ENCODE results near the gene TMEM221. TPM values are rescaled to one million over a fixed set of nuclear protein-coding genes. Genes with fewer than 3 reads are reported as not detected.

The TMEM221 gene
- total RNA-seq, 1 experiment from 2014 or later: 3.4 TPM

DNA sequence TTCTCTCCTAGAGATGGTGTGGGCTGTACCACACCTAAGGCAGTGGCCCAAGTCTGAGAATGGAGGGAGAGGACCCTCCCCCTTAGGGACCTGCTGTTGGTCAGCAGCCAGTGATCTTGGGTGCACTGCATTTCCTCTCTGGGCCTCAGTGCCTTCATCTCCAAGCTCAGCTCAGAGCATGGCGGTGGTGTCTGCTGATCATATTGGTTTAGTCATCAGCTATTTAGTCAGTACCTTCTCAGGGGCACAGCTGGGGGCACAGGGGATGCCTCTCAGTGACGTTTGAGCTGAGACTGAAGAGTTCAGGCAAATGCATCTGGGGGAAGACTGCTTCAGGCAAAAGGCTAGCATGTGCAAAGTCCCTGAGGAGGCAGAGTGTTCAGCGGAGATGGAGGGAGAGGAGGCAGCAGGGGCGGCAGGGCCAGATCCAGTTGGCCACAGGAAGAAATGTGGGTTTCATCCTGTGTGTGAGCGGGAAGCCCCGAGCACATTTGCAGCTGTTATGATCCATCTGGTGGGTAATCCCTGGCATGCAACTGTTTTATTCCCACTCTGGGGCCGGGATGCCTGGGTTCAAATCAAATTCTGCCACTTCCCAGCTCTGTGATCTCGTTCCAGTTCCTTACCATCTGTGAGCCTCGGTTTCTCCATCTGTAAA, 47.3 kb upstream of the TMEM221 start (continued):
- TF ChIP-seq, protein P1, sequence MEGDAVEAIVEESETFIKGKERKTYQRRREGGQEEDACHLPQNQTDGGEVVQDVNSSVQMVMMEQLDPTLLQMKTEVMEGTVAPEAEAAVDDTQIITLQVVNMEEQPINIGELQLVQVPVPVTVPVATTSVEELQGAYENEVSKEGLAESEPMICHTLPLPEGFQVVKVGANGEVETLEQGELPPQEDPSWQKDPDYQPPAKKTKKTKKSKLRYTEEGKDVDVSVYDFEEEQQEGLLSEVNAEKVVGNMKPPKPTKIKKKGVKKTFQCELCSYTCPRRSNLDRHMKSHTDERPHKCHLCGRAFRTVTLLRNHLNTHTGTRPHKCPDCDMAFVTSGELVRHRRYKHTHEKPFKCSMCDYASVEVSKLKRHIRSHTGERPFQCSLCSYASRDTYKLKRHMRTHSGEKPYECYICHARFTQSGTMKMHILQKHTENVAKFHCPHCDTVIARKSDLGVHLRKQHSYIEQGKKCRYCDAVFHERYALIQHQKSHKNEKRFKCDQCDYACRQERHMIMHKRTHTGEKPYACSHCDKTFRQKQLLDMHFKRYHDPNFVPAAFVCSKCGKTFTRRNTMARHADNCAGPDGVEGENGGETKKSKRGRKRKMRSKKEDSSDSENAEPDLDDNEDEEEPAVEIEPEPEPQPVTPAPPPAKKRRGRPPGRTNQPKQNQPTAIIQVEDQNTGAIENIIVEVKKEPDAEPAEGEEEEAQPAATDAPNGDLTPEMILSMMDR (IDR thresholded peaks at IDR 0.05 in 2 of 3, conservative IDR thresholded peaks at IDR 0.05 in 1 of 3; ENCODE audit: borderline replicate concordance in 1 of 3, insufficient read depth in 1 of 3, low read depth in 2 of 3, low read length in 2 of 3): no peak
- TF ChIP-seq, protein P2, sequence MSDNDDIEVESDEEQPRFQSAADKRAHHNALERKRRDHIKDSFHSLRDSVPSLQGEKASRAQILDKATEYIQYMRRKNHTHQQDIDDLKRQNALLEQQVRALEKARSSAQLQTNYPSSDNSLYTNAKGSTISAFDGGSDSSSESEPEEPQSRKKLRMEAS (IDR thresholded peaks at IDR 0.05): peak; percentile 14; the same call in 1 of the 2 replicates
- TF ChIP-seq FOSL1 (IDR thresholded peaks at IDR 0.05; ENCODE audit: low read depth): no peak

DNA sequence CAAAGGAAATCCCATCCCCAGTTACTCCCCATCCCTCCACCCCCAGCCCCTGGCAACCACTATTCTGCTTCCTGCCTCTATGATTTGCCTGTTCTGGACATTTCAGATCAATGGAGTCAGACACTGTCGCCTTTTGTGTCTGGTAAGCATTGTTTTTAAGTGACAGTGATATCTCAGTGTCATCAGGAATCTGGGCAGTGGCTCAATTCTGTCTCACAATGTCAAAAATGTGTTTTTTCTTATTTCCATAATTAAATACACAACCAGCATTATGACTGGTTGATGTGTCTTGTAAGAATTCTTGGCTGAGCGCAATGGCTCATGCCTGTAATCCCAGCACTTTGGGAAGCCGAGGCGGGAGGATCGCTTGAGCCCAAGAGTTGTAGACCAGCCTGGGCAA, 42.8 kb upstream of the TMEM221 start:
- H3K9me3 ChIP-seq (ENCODE audit: control insufficient read depth in 1 of 2, insufficient read depth in 1 of 2, low read depth in 1 of 2, low read length in 2 of 2): no peaks in the 10 kb centered on the region
- RAD21 ChIA-PET (ENCODE audit: low non-redundant PET in 1 of 2, low total read pairs in 2 of 2, uncharacterized antibody in 2 of 2, unreplicated experiment in 2 of 2): no interaction called here
- DNase-seq (ENCODE audit: low read depth, low spot score) (no peak), ATAC-seq (no peak)
- H4K20me1 ChIP-seq (ENCODE audit: insufficient read depth): no peaks in the 10 kb centered on the region
- H3K36me3 ChIP-seq (ENCODE audit: control insufficient read depth in 1 of 2, insufficient read depth in 2 of 2, low read length in 2 of 2): no peaks in the 10 kb centered on the region
- CTCF ChIA-PET: no interaction called here
- no peak overlapping the region for H2AFZ ChIP-seq (ENCODE audit: low read depth, low read length, poor library complexity, severe bottlenecking)
- peaks cover 15 to 35% of the 10 kb centered on the region in 2 experiments for H3K4me1 ChIP-seq (ENCODE audit: control insufficient read depth in 1 of 2, insufficient read depth in 2 of 2, low read length in 2 of 2)
- POLR2A ChIA-PET: interaction anchor here (0.6 kb wide), 1 partner anchor 72 kb away, joined by 3 read pairs; no protein-coding TSS in a partner anchor
- no peak overlapping the region for H3K27ac ChIP-seq (ENCODE audit: low read depth, low read length)
- no peak overlapping the region for H3K4me2 ChIP-seq (ENCODE audit: low read length)
- no peaks in the 10 kb centered on the region for H3K9me2 ChIP-seq (ENCODE audit: insufficient read depth)
- BruUV-seq (replicated peaks): no TSS peak
- H3K9ac ChIP-seq (ENCODE audit: low read length): no peak overlapping the region
- intact Hi-C loops (cut with micrococcal nuclease): no loop called here
- no peak for TF ChIP-seq SP1 (IDR thresholded peaks at IDR 0.05; ENCODE audit: low read depth)
- H3K79me2 ChIP-seq (ENCODE audit: insufficient read depth, low read length): no peaks in the 10 kb centered on the region
- H3K4me3 ChIP-seq (replicated peaks in 1 of 2; ENCODE audit: low read depth in 1 of 2, low read length in 2 of 2): no peak overlapping the region
- H3K27me3 ChIP-seq (ENCODE audit: insufficient read depth, low read length): no peaks in the 10 kb centered on the region

DNA sequence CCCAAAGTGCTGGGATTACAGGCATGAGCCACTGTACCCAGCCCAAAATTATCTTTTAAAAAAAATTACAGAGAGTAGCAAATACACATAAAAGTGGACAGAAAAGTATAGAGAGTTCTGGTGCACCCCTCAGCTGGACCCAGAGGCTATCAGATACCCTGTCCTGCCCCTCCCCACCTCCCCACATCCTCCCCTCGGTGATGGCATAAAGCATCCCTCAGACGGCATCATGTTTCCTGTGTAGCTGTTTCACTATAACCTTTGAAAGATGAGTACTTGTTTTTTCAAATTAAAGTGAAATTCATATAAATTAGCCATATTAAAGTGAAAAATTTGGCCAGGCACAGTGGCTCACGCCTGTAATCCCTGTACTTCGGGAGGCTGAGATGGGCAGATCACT, 41.9 kb upstream of the TMEM221 start:
- no peaks in the 10 kb centered on the region for H3K9me3 ChIP-seq (ENCODE audit: control insufficient read depth in 1 of 2, insufficient read depth in 1 of 2, low read depth in 1 of 2, low read length in 2 of 2)

More for the DNA sequence above, 41.9 kb upstream of the TMEM221 start:
- CTCF ChIA-PET: no interaction called here
- no peaks in the 10 kb centered on the region for H3K9me2 ChIP-seq (ENCODE audit: insufficient read depth)
- H2AFZ ChIP-seq (ENCODE audit: low read depth, low read length, poor library complexity, severe bottlenecking): no peak overlapping the region
- H3K4me3 ChIP-seq (replicated peaks in 1 of 2; ENCODE audit: low read depth in 1 of 2, low read length in 2 of 2): no peak overlapping the region
- peaks cover 15 to 26% of the 10 kb centered on the region in 2 experiments for H3K4me1 ChIP-seq (ENCODE audit: control insufficient read depth in 1 of 2, insufficient read depth in 2 of 2, low read length in 2 of 2)
- H3K27me3 ChIP-seq (ENCODE audit: insufficient read depth, low read length): no peaks in the 10 kb centered on the region
- no peak overlapping the region for H3K9ac ChIP-seq (ENCODE audit: low read length)
- H3K27ac ChIP-seq (ENCODE audit: low read depth, low read length): no peak overlapping the region
- H3K4me2 ChIP-seq (ENCODE audit: low read length): no peak overlapping the region
- no TSS peak for BruUV-seq (replicated peaks)
- POLR2A ChIA-PET: no interaction called here
- ATAC-seq (no peak), DNase-seq (ENCODE audit: low read depth, low spot score) (no peak)
- no peaks in the 10 kb centered on the region for H3K79me2 ChIP-seq (ENCODE audit: insufficient read depth, low read length)
- no peaks in the 10 kb centered on the region for H4K20me1 ChIP-seq (ENCODE audit: insufficient read depth)
- intact Hi-C loops (cut with micrococcal nuclease): no loop called here
- RAD21 ChIA-PET (ENCODE audit: low non-redundant PET in 1 of 2, low total read pairs in 2 of 2, uncharacterized antibody in 2 of 2, unreplicated experiment in 2 of 2): no interaction called here
- TF ChIP-seq TCF7L2 (IDR thresholded peaks at IDR 0.05; ENCODE audit: borderline replicate concordance, extremely low read depth, insufficient read depth, insufficient read length) (no peak), CEBPB (IDR thresholded peaks at IDR 0.05; ENCODE audit: low read depth) (no peak), ELF1 (IDR thresholded peaks at IDR 0.05; ENCODE audit: borderline replicate concordance, low read depth) (no peak), YY1 (IDR thresholded peaks at IDR 0.05; ENCODE audit: extremely low read depth, insufficient replicate concordance, low read depth, low read length) (no peak)
- H3K36me3 ChIP-seq (ENCODE audit: control insufficient read depth in 1 of 2, insufficient read depth in 2 of 2, low read length in 2 of 2): no peaks in the 10 kb centered on the region
